Measurements from ENCODE around the gene NR3C2.

DNA sequence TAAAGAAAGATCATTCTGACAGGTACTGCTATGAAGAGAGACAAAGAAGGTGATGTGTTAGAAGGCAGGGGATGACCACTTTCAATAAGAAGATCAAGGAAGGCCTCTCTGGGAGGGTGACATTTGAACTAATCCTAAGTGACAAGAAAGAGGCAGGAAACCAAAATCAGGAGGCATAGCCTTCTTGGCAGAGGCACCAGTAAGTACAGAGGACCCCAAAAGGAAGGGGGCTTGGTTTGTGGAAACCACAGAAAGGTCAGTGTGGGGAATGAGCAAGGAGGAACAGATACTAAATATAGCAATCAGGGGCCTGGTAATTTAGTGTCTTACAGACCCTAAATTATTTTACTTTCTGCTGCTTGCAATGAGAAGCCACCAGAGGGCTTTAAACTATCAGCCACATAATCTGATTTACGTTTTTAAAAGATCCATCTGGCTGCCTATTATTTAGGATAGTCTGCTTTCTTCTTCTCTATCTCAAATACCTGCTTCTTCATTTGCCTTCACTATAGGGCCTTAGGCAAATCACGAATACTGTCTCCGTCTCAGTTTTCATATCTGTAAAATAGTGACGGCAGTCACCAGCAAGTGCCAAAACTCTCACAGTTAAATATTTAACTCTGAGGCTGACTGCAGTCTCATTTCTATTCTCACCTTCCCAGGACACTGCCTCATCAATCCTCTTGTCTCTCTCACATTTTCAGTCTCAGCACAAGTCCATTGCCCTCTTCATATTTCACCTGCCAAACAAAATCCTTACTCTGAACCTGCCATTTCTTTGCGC is 16.7 kb downstream of the NR3C2 start:
- TF ChIP-seq MAZ (IDR thresholded peaks at IDR 0.05; ENCODE audit: borderline replicate concordance, low read depth, low read length) (no peak), RFX5 (IDR thresholded peaks at IDR 0.05; ENCODE audit: low read depth, low read length) (no peak), POLR2A (IDR thresholded peaks at IDR 0.05; ENCODE audit: low read depth, low read length) (no peak), SMC3 (IDR thresholded peaks at IDR 0.05; ENCODE audit: low read depth, low read length) (no peak), CHD1 (IDR thresholded peaks at IDR 0.05; ENCODE audit: low read depth, low read length) (no peak)
- TF ChIP-seq, protein P1, sequence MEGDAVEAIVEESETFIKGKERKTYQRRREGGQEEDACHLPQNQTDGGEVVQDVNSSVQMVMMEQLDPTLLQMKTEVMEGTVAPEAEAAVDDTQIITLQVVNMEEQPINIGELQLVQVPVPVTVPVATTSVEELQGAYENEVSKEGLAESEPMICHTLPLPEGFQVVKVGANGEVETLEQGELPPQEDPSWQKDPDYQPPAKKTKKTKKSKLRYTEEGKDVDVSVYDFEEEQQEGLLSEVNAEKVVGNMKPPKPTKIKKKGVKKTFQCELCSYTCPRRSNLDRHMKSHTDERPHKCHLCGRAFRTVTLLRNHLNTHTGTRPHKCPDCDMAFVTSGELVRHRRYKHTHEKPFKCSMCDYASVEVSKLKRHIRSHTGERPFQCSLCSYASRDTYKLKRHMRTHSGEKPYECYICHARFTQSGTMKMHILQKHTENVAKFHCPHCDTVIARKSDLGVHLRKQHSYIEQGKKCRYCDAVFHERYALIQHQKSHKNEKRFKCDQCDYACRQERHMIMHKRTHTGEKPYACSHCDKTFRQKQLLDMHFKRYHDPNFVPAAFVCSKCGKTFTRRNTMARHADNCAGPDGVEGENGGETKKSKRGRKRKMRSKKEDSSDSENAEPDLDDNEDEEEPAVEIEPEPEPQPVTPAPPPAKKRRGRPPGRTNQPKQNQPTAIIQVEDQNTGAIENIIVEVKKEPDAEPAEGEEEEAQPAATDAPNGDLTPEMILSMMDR (conservative IDR thresholded peaks at IDR 0.05; ENCODE audit: low read depth, low read length): 0 out of 2 replicates have a peak, but pooled peaks have one; percentile 7
- TF ChIP-seq, protein P2, sequence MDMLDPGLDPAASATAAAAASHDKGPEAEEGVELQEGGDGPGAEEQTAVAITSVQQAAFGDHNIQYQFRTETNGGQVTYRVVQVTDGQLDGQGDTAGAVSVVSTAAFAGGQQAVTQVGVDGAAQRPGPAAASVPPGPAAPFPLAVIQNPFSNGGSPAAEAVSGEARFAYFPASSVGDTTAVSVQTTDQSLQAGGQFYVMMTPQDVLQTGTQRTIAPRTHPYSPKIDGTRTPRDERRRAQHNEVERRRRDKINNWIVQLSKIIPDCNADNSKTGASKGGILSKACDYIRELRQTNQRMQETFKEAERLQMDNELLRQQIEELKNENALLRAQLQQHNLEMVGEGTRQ (IDR thresholded peaks at IDR 0.05; ENCODE audit: low read depth, low read length): no peak

All from IMR-90 (cell line).